GM10266 (cell line): ENCODE results near the gene KIRREL1.
"Not testable (repeated sequence)": the region's sequence is repeated elsewhere in the genome, so short reads cannot be mapped to it uniquely, and the experiment has no call there.

Experiments
- DNase-seq: peaks from one replicate; pipeline ENCODE4 v3.0.0; 2012; ENCODE audit errors: extremely low spot score
- CTCF ChIP-seq: IDR thresholded peaks from 2 replicates; pipeline ENCODE4 v1.5.1; 2012; ENCODE audit warnings: mild to moderate bottlenecking, low read depth; ENCODE audit not compliant: control insufficient read depth, insufficient read depth; ENCODE audit errors: missing control alignments

Gene KIRREL1

DNA sequence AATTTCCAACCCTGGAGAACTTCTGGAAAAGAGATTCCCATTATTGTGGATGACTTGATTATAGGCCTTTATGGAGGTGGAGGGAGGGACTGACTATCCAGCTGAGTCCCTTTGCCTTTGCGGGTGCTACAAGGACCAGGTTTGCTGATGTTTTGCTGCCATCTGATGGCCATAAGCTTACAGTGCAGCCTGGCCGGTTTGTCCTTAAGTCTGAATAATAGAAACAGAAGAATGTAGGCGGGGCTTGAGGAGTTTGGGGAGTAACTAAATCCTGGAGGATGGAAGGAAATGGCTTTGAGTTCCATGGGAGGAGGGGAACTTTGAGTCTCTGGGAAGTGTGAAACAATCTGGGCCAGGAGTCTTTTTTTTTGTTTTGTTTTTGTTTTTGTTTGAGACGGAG, 131.6 kb downstream of the KIRREL1 start:
- peak; percentile 97 for TF ChIP-seq CTCF
- peak; percentile 76 for DNase-seq

DNA sequence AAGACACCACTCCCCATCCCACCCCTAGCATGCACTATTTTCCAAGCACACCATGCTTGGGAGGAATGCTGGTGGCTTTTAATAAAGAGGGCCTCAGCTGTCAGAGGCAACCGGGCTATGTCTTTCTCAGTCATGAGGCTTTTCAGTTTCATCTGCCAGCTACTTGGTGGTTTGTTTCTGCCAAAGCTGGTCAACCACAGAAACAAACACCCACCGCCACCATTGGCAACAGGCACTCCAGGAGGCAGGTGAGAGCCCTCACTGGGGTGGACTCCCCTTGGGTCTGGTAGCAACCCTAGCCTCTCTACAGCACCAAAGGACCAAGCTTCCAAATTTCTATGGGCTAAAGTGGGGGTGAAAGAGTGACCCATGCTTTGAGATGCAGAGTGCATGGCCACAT, 133.0 kb downstream of the KIRREL1 start:
- no peak for TF ChIP-seq CTCF
- DNase-seq: no peak

GRCh38 chr1:158128531-158128930, 135.1 kb downstream of the KIRREL1 start:
- DNase-seq: not testable (repeated sequence)

DNA sequence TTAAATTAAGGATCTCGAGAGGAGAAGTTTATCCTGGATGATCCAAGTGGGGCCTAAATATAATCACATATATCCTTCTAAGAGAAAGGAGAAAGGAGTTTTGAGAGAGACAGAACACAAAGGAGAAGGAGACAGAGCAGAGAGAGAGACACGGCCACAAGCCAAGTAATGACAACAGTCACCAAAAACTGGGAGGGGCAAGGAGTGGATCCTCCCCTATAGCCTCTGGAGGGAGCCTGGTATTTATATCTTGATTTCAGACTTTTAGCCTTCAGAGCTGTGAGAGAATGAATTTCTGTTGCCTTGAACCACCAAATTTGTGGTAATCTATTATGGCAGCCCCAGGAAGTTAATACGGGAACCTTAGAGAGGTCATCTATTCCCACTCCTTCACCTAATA, 137.8 kb downstream of the KIRREL1 start:
- DNase-seq: no peak
- no peak for TF ChIP-seq CTCF

- TF ChIP-seq CTCF: no peak
- DNase-seq: no peak
Observed at GRCh38 chr1:158140764-158141192, 147.3 kb downstream of the KIRREL1 start.

DNA sequence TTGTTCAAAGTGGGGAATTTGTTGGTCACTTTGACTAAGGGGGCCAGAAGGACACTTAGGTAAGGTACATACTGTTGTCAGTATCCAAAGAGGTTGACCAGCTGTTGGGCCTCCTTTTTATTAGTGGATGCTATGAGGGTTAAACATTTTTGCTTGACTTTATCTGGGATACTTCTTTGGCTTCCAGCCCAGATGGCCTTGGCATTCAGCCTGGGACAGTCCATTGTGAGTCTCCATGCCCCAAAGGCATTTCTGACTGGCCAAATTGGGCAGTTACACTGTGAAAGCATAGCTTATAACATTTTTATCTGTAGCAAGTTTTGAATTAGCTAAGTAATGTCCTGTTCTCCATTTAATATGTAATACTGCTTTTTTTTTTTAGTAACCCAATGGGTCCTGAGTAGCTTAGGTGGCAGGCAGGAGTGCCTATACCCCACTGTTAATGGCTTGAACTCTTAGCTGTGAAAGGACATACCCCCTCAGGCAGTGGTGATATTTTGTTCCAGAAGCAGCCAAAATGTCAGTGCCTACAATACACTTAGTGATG, 151.8 kb downstream of the KIRREL1 start:
- TF ChIP-seq CTCF: no peak

GRCh38 chr1:158146165-158146564, 152.7 kb downstream of the KIRREL1 start:
- DNase-seq: no peak
- TF ChIP-seq CTCF: no peak

More for the DNA sequence above, 151.8 kb downstream of the KIRREL1 start:
- DNase-seq: no peak

- TF ChIP-seq CTCF: no peak
- DNase-seq: no peak
Observed at GRCh38 chr1:158146739-158147138, 153.3 kb downstream of the KIRREL1 start.
